Activated naive CD4-positive, alpha-beta T cell treated with anti-CD3 and anti-CD28 coated beads, Interleukin-2, amount 10 ng/mL, durations not matched to agents 5 hours and 36 hours (primary cell): ENCODE results near the gene ZSCAN23. TPM values are rescaled to one million over a fixed set of nuclear protein-coding genes. Genes with fewer than 3 reads are reported as not detected.

Source experiments
- total RNA-seq, 2 experiments: library from RNA; stranded (reverse); gene quantifications; one replicate each; pipeline ENCODE4 v1.2.3, GENCODE V29; 2021

The ZSCAN23 gene
- total RNA-seq: 1 to 10 TPM; 1.6 to 1.8 TPM

GRCh38 chr6:28443112-28443773, at the start of gene ZSCAN23:
ZSCAN23 (minus strand) TSS chr6:28443491; CDS start chr6:28436266, 7,225 bp downstream.

GRCh38 chr6:28399350-28400121, 43.8 kb downstream of the ZSCAN23 start, which contains the start of gene ZSCAN12:
ZSCAN12 (minus strand) TSS chr6:28399747; CDS start chr6:28398405, 1,342 bp downstream.

Other genes starting within 250 kb of the ZSCAN23 start
- gene ZSCAN9, start 218.2 kb downstream of the ZSCAN23 start, total RNA-seq: 1 to 10 TPM; 2.4 to 3.6 TPM
- 1 to 10 TPM; 8.0 to 8.3 TPM for gene ZKSCAN4, start 191.2 kb downstream of the ZSCAN23 start, total RNA-seq
- gene NKAPL, start 184.2 kb downstream of the ZSCAN23 start, total RNA-seq: under 1 TPM in 1 of 2 experiments, not detected in 1; 0.20 TPM
- 10 to 100 TPM; 10.9 to 11.0 TPM for gene ZSCAN26, start 176.3 kb downstream of the ZSCAN23 start, total RNA-seq
- 1 to 10 TPM; 1.1 to 1.2 TPM for gene PGBD1, start 161.9 kb downstream of the ZSCAN23 start, total RNA-seq
- 1 to 10 TPM; 1.0 to 1.2 TPM for gene ZSCAN31, start 107.3 kb downstream of the ZSCAN23 start, total RNA-seq
- 1 to 10 TPM; 6.3 to 6.6 TPM for gene ZKSCAN3, start 93.5 kb downstream of the ZSCAN23 start, total RNA-seq
- 1 to 10 TPM; 7.2 to 7.4 TPM for gene ZSCAN12, start 43.7 kb downstream of the ZSCAN23 start, total RNA-seq
- gene GPX6, start 72.3 kb upstream of the ZSCAN23 start, total RNA-seq: not detected
- not detected for gene GPX5, start 82.4 kb upstream of the ZSCAN23 start, total RNA-seq